ENCODE measurements around the gene RBBP9. TPM values are rescaled to one million over a fixed set of nuclear protein-coding genes. Genes with fewer than 3 reads are reported as not detected.
A peak's percentile ranks its signal among the peaks of the same experiment; 100 is the strongest.

RBBP9 gene
- total and polyA plus RNA-seq, 2 experiments from 2014 or later, result 8.0 to 22.5 TPM

DNA sequence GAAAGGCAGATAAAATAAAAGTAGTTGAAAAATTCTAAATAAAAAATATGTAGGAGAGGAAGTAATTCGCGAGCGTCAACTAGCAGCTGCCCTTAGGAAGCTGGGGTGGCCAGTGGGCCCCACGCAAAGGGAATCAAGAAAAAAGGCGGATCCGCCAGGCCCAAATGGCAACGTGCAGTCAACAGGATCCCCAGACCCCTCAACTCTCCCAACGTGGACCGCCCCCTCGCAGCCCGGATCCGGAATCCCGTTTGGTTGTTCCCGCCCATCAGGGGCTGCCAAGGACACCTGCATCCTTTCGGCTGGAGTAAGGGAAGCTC lies 30.5 kb downstream of the RBBP9 start:
- Histone ChIP-seq H3K4me2 (peak overlapping the region; percentile 85), H3K36me3 (replicated peaks; ENCODE audit: insufficient read depth, low read depth) (no peaks in the 10 kb centered on the region), H3K27ac (peak overlapping the region; percentile 26), H3K4me3 (peak overlapping the region; percentile 56), H4K20me1 (ENCODE audit: insufficient read depth, poor library complexity, severe bottlenecking) (no peaks in the 10 kb centered on the region), H2AFZ (peak overlapping the region; percentile 78), H3K4me1 (ENCODE audit: insufficient read depth) (peaks cover 6% of the 10 kb centered on the region), H3K9me3 (ENCODE audit: low read depth) (no peaks in the 10 kb centered on the region), H3K27me3 (no peaks in the 10 kb centered on the region), H3K79me2 (peaks cover 17% of the 10 kb centered on the region), H3K9me2 (replicated peaks; ENCODE audit: insufficient read depth) (no peaks in the 10 kb centered on the region)
- whole genome bisulfite sequencing (ENCODE audit: low lambda C conversion rate, missing lambda C conversion rate), result 1% methylated on average over 15 of the region's 15 CpGs
- TF ChIP-seq, protein P1, sequence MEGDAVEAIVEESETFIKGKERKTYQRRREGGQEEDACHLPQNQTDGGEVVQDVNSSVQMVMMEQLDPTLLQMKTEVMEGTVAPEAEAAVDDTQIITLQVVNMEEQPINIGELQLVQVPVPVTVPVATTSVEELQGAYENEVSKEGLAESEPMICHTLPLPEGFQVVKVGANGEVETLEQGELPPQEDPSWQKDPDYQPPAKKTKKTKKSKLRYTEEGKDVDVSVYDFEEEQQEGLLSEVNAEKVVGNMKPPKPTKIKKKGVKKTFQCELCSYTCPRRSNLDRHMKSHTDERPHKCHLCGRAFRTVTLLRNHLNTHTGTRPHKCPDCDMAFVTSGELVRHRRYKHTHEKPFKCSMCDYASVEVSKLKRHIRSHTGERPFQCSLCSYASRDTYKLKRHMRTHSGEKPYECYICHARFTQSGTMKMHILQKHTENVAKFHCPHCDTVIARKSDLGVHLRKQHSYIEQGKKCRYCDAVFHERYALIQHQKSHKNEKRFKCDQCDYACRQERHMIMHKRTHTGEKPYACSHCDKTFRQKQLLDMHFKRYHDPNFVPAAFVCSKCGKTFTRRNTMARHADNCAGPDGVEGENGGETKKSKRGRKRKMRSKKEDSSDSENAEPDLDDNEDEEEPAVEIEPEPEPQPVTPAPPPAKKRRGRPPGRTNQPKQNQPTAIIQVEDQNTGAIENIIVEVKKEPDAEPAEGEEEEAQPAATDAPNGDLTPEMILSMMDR (IDR thresholded peaks at IDR 0.05; ENCODE audit: poor library complexity), result no peak
- TF ChIP-seq EZH2phosphoT487 (IDR thresholded peaks at IDR 0.05; ENCODE audit: low read depth, severe bottlenecking, unreplicated experiment) (no peak), EZH2 (IDR thresholded peaks at IDR 0.05; ENCODE audit: borderline replicate concordance) (no peak)
- no peak for DNase-seq (ENCODE audit: low spot score)

GRCh38 chr20:18465536-18466200 lies 31.4 kb downstream of the RBBP9 start:
- Histone ChIP-seq H3K27ac (no peak overlapping the region), H3K9me3 (ENCODE audit: low read depth) (no peaks in the 10 kb centered on the region), H3K4me3 (no peak overlapping the region), H3K4me1 (ENCODE audit: insufficient read depth) (peaks cover 6% of the 10 kb centered on the region), H3K79me2 (peaks cover 17% of the 10 kb centered on the region), H2AFZ (peak overlapping the region; percentile 78), H3K4me2 (peak overlapping the region; percentile 85), H3K9me2 (replicated peaks; ENCODE audit: insufficient read depth) (no peaks in the 10 kb centered on the region), H4K20me1 (ENCODE audit: insufficient read depth, poor library complexity, severe bottlenecking) (no peaks in the 10 kb centered on the region), H3K27me3 (no peaks in the 10 kb centered on the region), H3K36me3 (replicated peaks; ENCODE audit: insufficient read depth, low read depth) (no peaks in the 10 kb centered on the region)
- TF ChIP-seq EZH2 (IDR thresholded peaks at IDR 0.05; ENCODE audit: borderline replicate concordance) (no peak), EZH2phosphoT487 (IDR thresholded peaks at IDR 0.05; ENCODE audit: low read depth, severe bottlenecking, unreplicated experiment) (no peak)
- TF ChIP-seq, protein P1 (IDR thresholded peaks at IDR 0.05; ENCODE audit: poor library complexity), result no peak
- WGBS (ENCODE audit: low lambda C conversion rate, missing lambda C conversion rate), result 64% methylated on average over 6 of the region's 6 CpGs
- no peak for DNase-seq (ENCODE audit: low spot score)

DNA sequence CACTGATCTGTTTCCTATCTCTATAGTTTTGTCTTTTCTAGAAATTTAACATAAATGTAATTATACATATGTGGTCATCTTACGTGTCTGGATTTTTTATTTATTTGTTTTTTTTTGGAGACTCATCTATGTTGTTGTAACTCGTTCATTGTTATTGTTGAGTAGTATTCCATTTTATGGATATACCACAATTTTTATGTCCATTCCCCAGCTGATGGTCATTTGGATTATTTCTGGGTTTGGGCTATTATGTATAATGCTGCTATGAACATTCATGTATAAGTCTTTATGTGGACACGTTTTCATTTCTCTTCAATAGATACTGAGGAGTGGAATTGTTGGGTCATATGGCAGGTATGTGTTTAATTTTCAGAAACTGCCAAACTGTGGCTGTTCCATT lies 40.4 kb downstream of the RBBP9 start:
- no peaks in the 10 kb centered on the region for H3K27me3 ChIP-seq
- WGBS (ENCODE audit: low lambda C conversion rate, missing lambda C conversion rate), result 88% methylated on average over 3 of the region's 3 CpGs
- no peak for DNase-seq (ENCODE audit: low spot score)
- H3K4me3 ChIP-seq, result no peak overlapping the region
- H3K4me1 ChIP-seq (ENCODE audit: insufficient read depth), result no peaks in the 10 kb centered on the region
- H3K79me2 ChIP-seq, result no peaks in the 10 kb centered on the region
- TF ChIP-seq EZH2 (IDR thresholded peaks at IDR 0.05; ENCODE audit: borderline replicate concordance) (no peak), EZH2phosphoT487 (IDR thresholded peaks at IDR 0.05; ENCODE audit: low read depth, severe bottlenecking, unreplicated experiment) (no peak)
- TF ChIP-seq, protein P1 (IDR thresholded peaks at IDR 0.05; ENCODE audit: poor library complexity), result no peak
- H4K20me1 ChIP-seq (ENCODE audit: insufficient read depth, poor library complexity, severe bottlenecking), result no peaks in the 10 kb centered on the region
- H3K9me2 ChIP-seq (replicated peaks; ENCODE audit: insufficient read depth), result no peaks in the 10 kb centered on the region
- H2AFZ ChIP-seq, result no peak overlapping the region
- no peaks in the 10 kb centered on the region for H3K9me3 ChIP-seq (ENCODE audit: low read depth)
- H3K36me3 ChIP-seq (replicated peaks; ENCODE audit: insufficient read depth, low read depth), result no peaks in the 10 kb centered on the region
- no peak overlapping the region for H3K27ac ChIP-seq
- H3K4me2 ChIP-seq, result no peak overlapping the region
